ENCODE measurements around the gene VPS4B. TPM values are rescaled to one million over a fixed set of nuclear protein-coding genes. Genes with fewer than 3 reads are reported as not detected.
"Not testable (repeated sequence)": the region's sequence is repeated elsewhere in the genome, so short reads cannot be mapped to it uniquely, and the experiment has no call there.

VPS4B gene
- total RNA-seq, 3 donors from 2014 or later: 34.1 to 61.5 (median 35.7) TPM

GRCh38 chr18:63368611-63369010 lies 53.7 kb downstream of the VPS4B start:
- H3K9me3 ChIP-seq: no peaks in the 10 kb centered on the region
- H3K27me3 ChIP-seq: no peaks in the 10 kb centered on the region
- intact Hi-C loops (cut with DNase I; ENCODE audit: low total_unique reads): no loop called here
- no peaks in the 10 kb centered on the region for H3K4me1 ChIP-seq
- H3K4me3 ChIP-seq: peak overlapping the region in 1 of 3 donors; percentile 96
- no peak for DNase-seq (ENCODE audit: low spot score in 2 of 2)
- TF ChIP-seq CTCF (IDR thresholded peaks at IDR 0.05) (no peak), POLR2A (IDR thresholded peaks at IDR 0.05) (no peak), POLR2AphosphoS5 (IDR thresholded peaks at IDR 0.05) (no peak)
- no peaks in the 10 kb centered on the region for H3K36me3 ChIP-seq
- H3K27ac ChIP-seq: no peak overlapping the region

- intact Hi-C loops (cut with DNase I; ENCODE audit: low total_unique reads): no loop called here
- Histone ChIP-seq H3K9me3 (no peaks in the 10 kb centered on the region), H3K4me3 (peak within 1 kb of the TSS; percentile 90 to 96 (median 92)), H3K36me3 (no peaks in the 10 kb centered on the region), H3K27me3 (no peaks in the 10 kb centered on the region), H3K4me1 (no peaks in the 10 kb centered on the region), H3K27ac (peak within 1 kb of the TSS; percentile 98 to 99)
- peak; percentile 94 to 95 for DNase-seq (ENCODE audit: low spot score in 2 of 2)
- TF ChIP-seq POLR2AphosphoS5 (IDR thresholded peaks at IDR 0.05) (peak; percentile 86 to 91 (median 91)), CTCF (IDR thresholded peaks at IDR 0.05) (peak in 1 of 3 donors; percentile 24), POLR2A (IDR thresholded peaks at IDR 0.05) (no peak)
Measured at GRCh38 chr18:63367053-63367953, 55.0 kb downstream of the VPS4B start, which contains the start of gene KDSR. Gene KDSR, minus strand, starts transcription at chr18:63367206. Its CDS starts 88 bp downstream, at chr18:63367118.

- Histone ChIP-seq H3K4me1 (no peaks in the 10 kb centered on the region), H3K27ac (peak overlapping the region; percentile 98 to 99), H3K9me3 (no peaks in the 10 kb centered on the region), H3K4me3 (peak overlapping the region; percentile 90 to 96 (median 92)), H3K27me3 (no peaks in the 10 kb centered on the region), H3K36me3 (no peaks in the 10 kb centered on the region)
- intact Hi-C loops (cut with DNase I; ENCODE audit: low total_unique reads): loop anchor here (1.0 kb wide), 1 partner anchor 46 kb away; no protein-coding TSS in a partner anchor
- TF ChIP-seq POLR2AphosphoS5 (IDR thresholded peaks at IDR 0.05): peak in 2 of 3 donors; percentile 5 to 34
- no peak for TF ChIP-seq POLR2A (IDR thresholded peaks at IDR 0.05)
- DNase-seq (ENCODE audit: low spot score in 2 of 2): peak; percentile 54 to 64
Measured at GRCh38 chr18:63366213-63367052, 55.8 kb downstream of the VPS4B start.

GRCh38 chr18:63365876-63366212 lies 56.4 kb downstream of the VPS4B start:
- H3K4me3 ChIP-seq: peak overlapping the region; percentile 90 to 96 (median 92)
- no peaks in the 10 kb centered on the region for H3K36me3 ChIP-seq
- intact Hi-C loops (cut with DNase I; ENCODE audit: low total_unique reads): loop anchor here (1.0 kb wide), 1 partner anchor 46 kb away; no protein-coding TSS in a partner anchor
- no peaks in the 10 kb centered on the region for H3K27me3 ChIP-seq
- no peak for TF ChIP-seq POLR2A (IDR thresholded peaks at IDR 0.05)
- TF ChIP-seq CTCF (IDR thresholded peaks at IDR 0.05): no peak
- no peak for TF ChIP-seq POLR2AphosphoS5 (IDR thresholded peaks at IDR 0.05)
- no peaks in the 10 kb centered on the region for H3K4me1 ChIP-seq
- H3K9me3 ChIP-seq: no peaks in the 10 kb centered on the region
- H3K27ac ChIP-seq: peak overlapping the region; percentile 98 to 99
- no peak for DNase-seq (ENCODE audit: low spot score in 2 of 2)

- H3K36me3 ChIP-seq: peaks cover 10% of the 10 kb centered on the region
- no peaks in the 10 kb centered on the region for H3K9me3 ChIP-seq
- H3K4me1 ChIP-seq: no peaks in the 10 kb centered on the region
- H3K27me3 ChIP-seq: no peaks in the 10 kb centered on the region
- intact Hi-C loops (cut with DNase I; ENCODE audit: low total_unique reads): no loop called here
- TF ChIP-seq POLR2AphosphoS5 (IDR thresholded peaks at IDR 0.05) (no peak), CTCF (IDR thresholded peaks at IDR 0.05) (no peak), POLR2A (IDR thresholded peaks at IDR 0.05) (no peak)
- no peak overlapping the region for H3K4me3 ChIP-seq
- no peak overlapping the region for H3K27ac ChIP-seq
- DNase-seq (ENCODE audit: low spot score in 2 of 2): no peak
Measured at GRCh38 chr18:63363951-63364350, 58.3 kb downstream of the VPS4B start.

GRCh38 chr18:63363420-63363819 lies 58.9 kb downstream of the VPS4B start:
- H3K27me3 ChIP-seq; DNase-seq (ENCODE audit: low spot score in 2 of 2); H3K9me3 ChIP-seq; H3K36me3 ChIP-seq; H3K27ac ChIP-seq; H3K4me1 ChIP-seq; intact Hi-C loops (cut with DNase I; ENCODE audit: low total_unique reads); H3K4me3 ChIP-seq: not testable (repeated sequence)

Data from breast epithelium (tissue), 4 donors.